H1 (cell line): ENCODE data around the gene SH3PXD2A. TPM values are rescaled to one million over a fixed set of nuclear protein-coding genes. Genes with fewer than 3 reads are reported as not detected.

Source experiments
- CTCF ChIA-PET: fragments of 300-600 bp; sonication (Branson Sonifier 250); formaldehyde crosslinking; loops from one replicate; lab custom pipeline; 2021; ENCODE audit not compliant: partially characterized antibody; lab: Charles Lee
- POLR2A ChIA-PET: fragments of 300-600 bp; sonication (Branson Sonifier 250); formaldehyde crosslinking; loops from one replicate; lab custom pipeline; 2021; ENCODE audit warnings: inconsistent platforms; ENCODE audit not compliant: partially characterized antibody; lab: Charles Lee
- DNase-seq, 2 experiments: peaks; one replicate each; pipeline versions ENCODE4 v3.0.0 to v3.0.0-alpha.2; 2010 to 2022; ENCODE audit warnings: low spot score in 2 of 2, low read depth in 1 of 2, mixed read lengths in 1 of 2
- FAIRE-seq: peaks from 2 replicates; lab custom pipeline; 2011; peaks lifted over from hg19 to GRCh38; lab: Jason Lieb, UNC
- H2AFZ ChIP-seq: 2 replicates; pipeline ENCODE4 v1.8.1; 2012; ENCODE audit warnings: low read length, inconsistent platforms
- H2AK5ac ChIP-seq: 2 replicates; pipeline ENCODE4 v1.6.1; 2013; ENCODE audit warnings: low read depth, low read length
- H2BK120ac ChIP-seq: replicated peaks from 2 replicates; pipeline ENCODE3; 2013; ENCODE audit warnings: low read depth, low read length, inconsistent platforms
- H2BK12ac ChIP-seq: 2 replicates; pipeline ENCODE4 v1.6.1; 2013; ENCODE audit warnings: low read depth, low read length
- H2BK15ac ChIP-seq: 2 replicates; pipeline ENCODE4 v1.6.1; 2013; ENCODE audit warnings: low read length
- H2BK20ac ChIP-seq: 2 replicates; pipeline ENCODE4 v1.6.1; 2013; ENCODE audit warnings: low read length
- H2BK5ac ChIP-seq: 2 replicates; pipeline ENCODE4 v1.6.1; 2013; ENCODE audit warnings: low read depth, low read length
- H3K14ac ChIP-seq: 2 replicates; pipeline ENCODE4 v1.6.1; 2013; ENCODE audit warnings: inconsistent platforms; ENCODE audit not compliant: insufficient read length
- H3K18ac ChIP-seq: 2 replicates; pipeline ENCODE4 v1.6.1; 2013; ENCODE audit warnings: low read length; ENCODE audit errors: extremely low read depth
- H3K23ac ChIP-seq: 2 replicates; pipeline ENCODE4 v1.6.1; 2013; ENCODE audit warnings: inconsistent platforms; ENCODE audit not compliant: insufficient read length
- H3K23me2 ChIP-seq: 2 replicates; pipeline ENCODE4 v1.6.1; 2013; ENCODE audit warnings: low read depth, low read length
- H3K27ac ChIP-seq: 2 replicates; pipeline ENCODE4 v1.6.1; 2011; ENCODE audit warnings: low read depth, low read length, inconsistent platforms
- H3K27me3 ChIP-seq, 4 experiments: replicated peaks in 1 of 4; 1 replicate in 1 of 4; 2 replicates in 3 of 4; pipeline versions ENCODE4 v1.6.1 to v1.8.1; 2011 to 2013; ENCODE audit warnings: low read length in 3 of 4, mild to moderate bottlenecking in 3 of 4, inconsistent platforms in 2 of 4, mixed read lengths in 2 of 4, moderate library complexity in 1 of 4; ENCODE audit not compliant: control insufficient read depth in 3 of 4, insufficient read depth in 3 of 4; ENCODE audit errors: extremely low read depth in 1 of 4
- H3K36me3 ChIP-seq, 4 experiments: 2 replicates each; pipeline versions ENCODE4 v1.6.1 to v1.8.1; 2011 to 2013; ENCODE audit warnings: mild to moderate bottlenecking in 4 of 4, low read length in 3 of 4, moderate library complexity in 2 of 4, control low read depth in 1 of 4, inconsistent platforms in 1 of 4; ENCODE audit not compliant: insufficient read depth in 4 of 4, control insufficient read depth in 2 of 4
- H3K4ac ChIP-seq: replicated peaks from 2 replicates; pipeline ENCODE3; 2013; ENCODE audit warnings: low read length, low read depth, mixed read lengths, inconsistent platforms; ENCODE audit not compliant: insufficient read length
- H3K4me1 ChIP-seq, 4 experiments: replicated peaks in 1 of 4; 1 replicate in 1 of 4; 2 replicates in 3 of 4; pipeline versions ENCODE4 v1.6.1 to v1.8.1; 2011 to 2013; ENCODE audit warnings: low read length in 3 of 4, inconsistent platforms in 2 of 4, mixed read lengths in 1 of 4; ENCODE audit not compliant: insufficient read depth in 4 of 4, control insufficient read depth in 3 of 4
- H3K4me2 ChIP-seq, 2 experiments: 2 replicates each; pipeline versions ENCODE4 v1.6.1 to v1.8.1; 2011 to 2013; ENCODE audit warnings: low read depth in 2 of 2, low read length in 2 of 2, control low read depth in 1 of 2, inconsistent platforms in 1 of 2, mild to moderate bottlenecking in 1 of 2; ENCODE audit not compliant: insufficient read depth in 1 of 2
- H3K4me3 ChIP-seq, 4 experiments: fragments of 200-600, 300-600 bp in 1 of 4; sonication (generic), shearing (Covaris generic), sonication (Bioruptor Twin) in 1 of 4; 2 replicates each; pipeline versions ENCODE4 v1.5.1 to v1.8.1; 2011 to 2016; ENCODE audit warnings: low read length in 4 of 4, low read depth in 3 of 4, control low read depth in 2 of 4, inconsistent platforms in 2 of 4, mild to moderate bottlenecking in 2 of 4, mixed read lengths in 1 of 4, moderate library complexity in 1 of 4; ENCODE audit not compliant: insufficient read depth in 2 of 4; ENCODE audit errors: extremely low read depth in 1 of 4
- H3K56ac ChIP-seq: replicated peaks from 2 replicates; pipeline ENCODE3; 2013; ENCODE audit warnings: low read depth, mild to moderate bottlenecking, mixed read lengths, low read length, inconsistent platforms; ENCODE audit not compliant: insufficient read length
- H3K79me1 ChIP-seq: 2 replicates; pipeline ENCODE4 v1.6.1; 2013; ENCODE audit warnings: low read depth, low read length, control low read depth
- H3K79me2 ChIP-seq, 2 experiments: 2 replicates each; pipeline versions ENCODE4 v1.6.1 to v1.8.1; 2012 to 2013; ENCODE audit warnings: low read length in 2 of 2, mild to moderate bottlenecking in 2 of 2, inconsistent platforms in 1 of 2; ENCODE audit not compliant: insufficient read depth in 2 of 2, control insufficient read depth in 1 of 2
- H3K9ac ChIP-seq, 4 experiments: replicated peaks in 1 of 4; 1 replicate in 1 of 4; 2 replicates in 3 of 4; pipeline versions ENCODE4 v1.6.1 to v1.8.1; 2011 to 2013; ENCODE audit warnings: low read depth in 3 of 4, low read length in 3 of 4, control low read depth in 2 of 4, mild to moderate bottlenecking in 2 of 4, moderate library complexity in 2 of 4, inconsistent platforms in 1 of 4; ENCODE audit errors: extremely low read depth in 1 of 4
- H3K9me3 ChIP-seq, 2 experiments: 2 replicates each; pipeline versions ENCODE4 v1.6.1 to v1.8.1; 2012 to 2013; ENCODE audit warnings: mild to moderate bottlenecking in 2 of 2, moderate library complexity in 2 of 2, control low read depth in 1 of 2, inconsistent platforms in 1 of 2, low read depth in 1 of 2, low read length in 1 of 2, mixed read lengths in 1 of 2; ENCODE audit not compliant: insufficient read depth in 2 of 2
- H4K20me1 ChIP-seq, 2 experiments: replicated peaks in 1 of 2; 2 replicates each; pipeline versions ENCODE3 to v1.8.1; 2011 to 2013; ENCODE audit warnings: inconsistent platforms in 2 of 2, low read length in 2 of 2, mild to moderate bottlenecking in 1 of 2; ENCODE audit not compliant: insufficient read depth in 2 of 2, control insufficient read depth in 1 of 2
- H4K5ac ChIP-seq: 2 replicates; pipeline ENCODE4 v1.6.1; 2013; ENCODE audit warnings: low read length, low read depth, mixed read lengths, inconsistent platforms; ENCODE audit not compliant: insufficient read length
- H4K8ac ChIP-seq: 2 replicates; pipeline ENCODE4 v1.8.0; 2013; ENCODE audit warnings: mild to moderate bottlenecking, moderate library complexity, low read length, inconsistent platforms; ENCODE audit not compliant: insufficient read depth; ENCODE audit errors: extremely low read depth
- H4K91ac ChIP-seq: replicated peaks from 2 replicates; pipeline ENCODE3; 2013; ENCODE audit warnings: low read length, mixed read lengths, inconsistent platforms; ENCODE audit not compliant: insufficient read length
- CEBPB ChIP-seq: IDR thresholded peaks from 2 replicates; pipeline ENCODE4 v1.6.1; 2012; ENCODE audit warnings: low read depth, low read length
- E2F6 ChIP-seq: IDR thresholded peaks from 2 replicates; pipeline ENCODE4 v1.6.1; 2012; ENCODE audit warnings: inconsistent platforms
- EGR1 ChIP-seq: IDR thresholded peaks from 2 replicates; pipeline ENCODE4 v1.6.1; 2011; ENCODE audit warnings: low read depth, low read length, borderline replicate concordance
- EP300 ChIP-seq, 2 experiments: IDR thresholded peaks; 1 replicate in 1 of 2; 2 replicates in 1 of 2; pipeline ENCODE4 v1.6.1; 2011 to 2012; ENCODE audit warnings: low read depth in 2 of 2, low read length in 2 of 2, mild to moderate bottlenecking in 2 of 2, borderline replicate concordance in 1 of 2, inconsistent platforms in 1 of 2, moderate library complexity in 1 of 2
- FOSL1 ChIP-seq: IDR thresholded peaks from 2 replicates; pipeline ENCODE4 v1.6.1; 2011; ENCODE audit warnings: mild to moderate bottlenecking, low read depth, low read length, moderate library complexity; ENCODE audit not compliant: insufficient read depth
- KDM4A ChIP-seq: IDR thresholded peaks from one replicate; pipeline ENCODE4 v1.7.1; 2012; ENCODE audit warnings: low read depth, mild to moderate bottlenecking, moderate library complexity, low read length, inconsistent platforms; ENCODE audit not compliant: severe bottlenecking
- MAX ChIP-seq: IDR thresholded peaks from 2 replicates; pipeline ENCODE4 v1.6.1; 2012; ENCODE audit warnings: inconsistent platforms
- NRF1 ChIP-seq: IDR thresholded peaks from 2 replicates; pipeline ENCODE4 v1.6.1; 2011; ENCODE audit warnings: mild to moderate bottlenecking, low read depth, low read length, improper control_type of control experiment
- PHF8 ChIP-seq: fragments of 200-600 bp; sonication (generic); conservative IDR thresholded peaks from 2 replicates; pipeline ENCODE4 v1.7.1; 2012; ENCODE audit warnings: low read depth, mild to moderate bottlenecking, inconsistent platforms, low read length, moderate library complexity
- SP1 ChIP-seq: IDR thresholded peaks from 2 replicates; pipeline ENCODE4 v1.6.1; 2011; ENCODE audit warnings: low read depth, low read length
- SP2 ChIP-seq: IDR thresholded peaks from 2 replicates; pipeline ENCODE4 v1.6.1; 2012; ENCODE audit warnings: mild to moderate bottlenecking, low read length, inconsistent platforms
- SP4 ChIP-seq: IDR thresholded peaks from 2 replicates; pipeline ENCODE4 v1.6.1; 2012; ENCODE audit warnings: low read length, inconsistent platforms
- SUZ12 ChIP-seq: fragments of 200-600 bp; sonication (generic); IDR thresholded peaks from 2 replicates; pipeline ENCODE4 v1.6.1; 2012; ENCODE audit warnings: mild to moderate bottlenecking, inconsistent platforms, low read length, moderate library complexity, mixed read lengths
- TAF1 ChIP-seq: IDR thresholded peaks from 2 replicates; pipeline ENCODE4 v1.6.1; 2011; ENCODE audit warnings: mild to moderate bottlenecking, low read depth, low read length
- WGBS, 2 experiments: shearing (Covaris generic) in 1 of 2; methylation state at CpG; one replicate each; pipeline versions ENCODE4 v1.1.6 to v1.1.7; 2013 to 2015; ENCODE audit warnings: low lambda C conversion rate in 2 of 2, mixed read lengths in 2 of 2, inconsistent platforms in 1 of 2, low coverage in 1 of 2, missing lambda C conversion rate in 1 of 2; ENCODE audit not compliant: insufficient replicate concordance in 2 of 2, insufficient coverage in 1 of 2, insufficient read length in 1 of 2; ENCODE audit errors: extremely low coverage in 1 of 2, missing lambda C conversion rate in 1 of 2; 5-methylcytosine and 5-hydroxymethylcytosine counted together
- polyA plus RNA-seq, 7 experiments: library from polyadenylated mRNA; depleted of rRNA in 3 of 7; stranded (reverse) in 5 of 7; unstranded in 2 of 7; fragments of >200 nt in 5 of 7; fragments of 200-250 nt in 2 of 7; gene quantifications; 1 replicate in 5 of 7; 2 replicates in 1 of 7; 4 replicates in 1 of 7; pipeline versions ENCODE4 v1.2.1 to v1.2.3, GENCODE V29; 2011 to 2013; ENCODE audit warnings: missing spikeins in 2 of 7, mixed read lengths in 2 of 7
- total RNA-seq: library from RNA; stranded (reverse); fragmentation: NEBNext Ultra II Directional; extraction: Animal tissue kit (Norgen Biotek cat#: 25700); gene quantifications from 2 replicates; pipeline ENCODE4 v1.2.1, GENCODE V29; 2021

Gene SH3PXD2A
- total and polyA plus RNA-seq, 2 of the 8 experiments (the other 6 are each of a cell fraction or from before 2014, with no cell fraction given), result 5.4 to 16.3 TPM

GRCh38 chr10:103560886-103561285 is 294.5 kb downstream of the SH3PXD2A start:
- H2AFZ ChIP-seq, result no peak overlapping the region
- no peak overlapping the region for H2AK5ac ChIP-seq
- FAIRE-seq (no peak), DNase-seq (no peak)
- WGBS, 2 experiments, result 92% methylated on average over 5 of the region's 7 CpGs; no CpG with 5 or more reads in 1 of the 2 experiments
- H3K27ac ChIP-seq, result no peak overlapping the region
- H3K23me2 ChIP-seq, result no peaks in the 10 kb centered on the region; the same call in 1 of the 2 replicates
- H3K79me2 ChIP-seq, result no peaks in the 10 kb centered on the region
- H2BK12ac ChIP-seq, result no peak overlapping the region
- no peak overlapping the region for H3K23ac ChIP-seq
- H3K27me3 ChIP-seq, result peaks cover 0 to 6% (median 4%) of the 10 kb centered on the region in 4 experiments; a peak in 5 of 7 replicates
- peaks cover 0 to under 1% (median 0%) of the 10 kb centered on the region in 4 experiments; a peak in 2 of 7 replicates for H3K4me1 ChIP-seq
- H4K91ac ChIP-seq, result no peak overlapping the region
- no peak overlapping the region for H2BK5ac ChIP-seq
- H3K36me3 ChIP-seq, result no peaks in the 10 kb centered on the region
- H3K79me1 ChIP-seq, result no peaks in the 10 kb centered on the region
- no peak overlapping the region for H4K5ac ChIP-seq
- no peak overlapping the region for H3K18ac ChIP-seq
- H2BK15ac ChIP-seq, result no peak overlapping the region
- no peak overlapping the region for H3K4ac ChIP-seq
- no peak overlapping the region for H4K8ac ChIP-seq
- H2BK20ac ChIP-seq, result no peak overlapping the region
- H3K4me3 ChIP-seq, result no peak overlapping the region
- H4K20me1 ChIP-seq, result peaks cover 0 to 2% of the 10 kb centered on the region in 2 experiments
- no peak overlapping the region for H3K14ac ChIP-seq
- CTCF ChIA-PET, result interaction anchor here (0.9 to 2.5 kb wide), 7 partner anchors 15 to 220 kb away, joined by 3 to 14 read pairs (median 5); no protein-coding TSS in a partner anchor
- H3K4me2 ChIP-seq, result no peak overlapping the region
- H3K9ac ChIP-seq, result no peak overlapping the region
- no peak overlapping the region for H2BK120ac ChIP-seq
- no peak overlapping the region for H3K56ac ChIP-seq
- no peaks in the 10 kb centered on the region; a peak in 1 of 4 replicates for H3K9me3 ChIP-seq
- POLR2A ChIA-PET, result interaction anchor here (0.8 to 0.9 kb wide), 2 partner anchors 11 to 49 kb away, joined by 3 read pairs; no protein-coding TSS in a partner anchor
- no peak for TF ChIP-seq EGR1
- no peak for TF ChIP-seq CEBPB
- TF ChIP-seq MAX, result no peak
- TF ChIP-seq SP2, result no peak
- no peak for TF ChIP-seq SUZ12
- no peak for TF ChIP-seq KDM4A
- TF ChIP-seq E2F6, result no peak
- TF ChIP-seq NRF1, result no peak
- no peak for TF ChIP-seq TAF1
- no peak for TF ChIP-seq EP300 (IDR thresholded peaks at IDR 0.05; ENCODE audit: borderline replicate concordance in 1 of 2, low read depth in 2 of 2, low read length in 2 of 2)
- TF ChIP-seq PHF8, result no peak
- TF ChIP-seq SP1, result no peak
- TF ChIP-seq FOSL1, result no peak
- TF ChIP-seq SP4, result no peak
